Smooth muscle cell (in vitro differentiated cells): Measurements from ENCODE around the gene ADGRD1. TPM values are rescaled to one million over a fixed set of nuclear protein-coding genes. Genes with fewer than 3 reads are reported as not detected.

ENCODE experiments used
- DNase-seq: peaks from one replicate; lab custom pipeline; 2025; ENCODE audit not compliant: unreplicated experiment; lab: John Stamatoyannopoulos, UW
- H2AFZ ChIP-seq: fragments of 200-600 bp; sonication (generic); 2 replicates; pipeline ENCODE4 v1.6.0; 2016; ENCODE audit warnings: antibody characterized with exemption, low read depth, mild to moderate bottlenecking
- H3F3A ChIP-seq: fragments of 200-600 bp; sonication (generic); 2 replicates; pipeline ENCODE4 v1.6.0; 2017; ENCODE audit warnings: antibody characterized with exemption, low read depth
- H3K27ac ChIP-seq: fragments of 200-600 bp; sonication (generic); 2 replicates; pipeline ENCODE4 v1.5.1; 2016; ENCODE audit warnings: low read depth, mild to moderate bottlenecking
- H3K27me3 ChIP-seq: fragments of 200-600 bp; sonication (generic); 2 replicates; pipeline ENCODE4 v1.6.1; 2016; ENCODE audit warnings: low read depth, mild to moderate bottlenecking
- H3K36me3 ChIP-seq: fragments of 200-600 bp; sonication (generic); 2 replicates; pipeline ENCODE4 v1.5.1; 2016; ENCODE audit warnings: low read depth
- H3K4me1 ChIP-seq: fragments of 200-600 bp; sonication (generic); 2 replicates; pipeline ENCODE4 v1.5.1; 2016; ENCODE audit warnings: low read depth
- H3K4me2 ChIP-seq: fragments of 200-600 bp; sonication (generic); 2 replicates; pipeline ENCODE4 v1.6.0; 2016; ENCODE audit warnings: mild to moderate bottlenecking
- H3K4me3 ChIP-seq: fragments of 200-600 bp; sonication (generic); 2 replicates; pipeline ENCODE4 v1.5.1; 2016; ENCODE audit warnings: mild to moderate bottlenecking
- H3K79me2 ChIP-seq: fragments of 200-600 bp; sonication (generic); 2 replicates; pipeline ENCODE4 v1.6.0; 2016; ENCODE audit warnings: low read depth, mild to moderate bottlenecking
- H3K9ac ChIP-seq: fragments of 200-600 bp; sonication (generic); 2 replicates; pipeline ENCODE4 v1.6.0; 2016; ENCODE audit warnings: low read depth
- H3K9me3 ChIP-seq: fragments of 200-600 bp; sonication (generic); replicated peaks from 2 replicates; pipeline ENCODE4 v1.5.1; 2016; ENCODE audit warnings: low read depth
- H4K20me1 ChIP-seq: fragments of 200-600 bp; sonication (generic); 2 replicates; pipeline ENCODE4 v1.6.0; 2016; ENCODE audit warnings: low read depth
- WGBS: methylation state at CpG from one replicate; pipeline ENCODE4 v1.1.7; 2016; ENCODE audit warnings: low lambda C conversion rate; 5-methylcytosine and 5-hydroxymethylcytosine counted together
- polyA plus RNA-seq: library from polyadenylated mRNA; unstranded; fragments of >200 nt; fragmentation: Nextera tagmentation; extraction: Ambion mirVana; gene quantifications from 2 replicates; pipeline ENCODE4 v1.2.1, GENCODE V29; 2016
- total RNA-seq: library from RNA; depleted of rRNA; stranded (reverse); fragments of >200 nt; gene quantifications from 2 replicates; pipeline ENCODE4 v1.2.3, GENCODE V29; 2014
- TF ChIP-seq, protein P1 (sequence below): fragments of 200-600 bp; sonication (generic); IDR thresholded peaks from 2 replicates; pipeline ENCODE4 v1.5.1; 2017; ENCODE audit warnings: borderline replicate concordance, mild to moderate bottlenecking, antibody characterized with exemption; ENCODE audit not compliant: insufficient read depth, poor library complexity, severe bottlenecking

The ADGRD1 gene
- total and polyA plus RNA-seq, 2 experiments from 2014 or later, result 0.14 TPM; not detected in 1

DNA sequence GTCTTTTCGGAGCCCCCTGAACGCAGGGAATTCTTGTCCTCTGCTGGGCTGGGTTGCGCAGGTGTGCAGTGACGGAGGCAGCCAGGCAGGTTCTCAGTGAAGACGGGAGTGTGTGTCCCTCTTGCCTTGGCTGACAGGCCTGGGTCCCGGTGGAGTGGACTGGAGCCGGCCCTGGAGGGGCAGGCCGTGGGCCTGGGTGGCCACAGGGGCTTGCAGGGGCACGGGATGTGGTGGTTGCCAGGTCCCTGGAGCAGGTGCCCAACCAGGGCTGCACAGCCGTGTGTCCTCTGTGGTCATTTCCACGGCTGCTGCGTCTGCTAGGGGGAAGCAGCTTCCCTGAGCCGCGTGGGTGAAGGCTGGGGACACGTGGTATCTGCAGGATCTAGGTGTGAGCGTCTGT lies 79.8 kb downstream of the ADGRD1 start:
- H4K20me1 ChIP-seq, result no peaks in the 10 kb centered on the region
- DNase-seq, result no peak
- TF ChIP-seq, protein P1, sequence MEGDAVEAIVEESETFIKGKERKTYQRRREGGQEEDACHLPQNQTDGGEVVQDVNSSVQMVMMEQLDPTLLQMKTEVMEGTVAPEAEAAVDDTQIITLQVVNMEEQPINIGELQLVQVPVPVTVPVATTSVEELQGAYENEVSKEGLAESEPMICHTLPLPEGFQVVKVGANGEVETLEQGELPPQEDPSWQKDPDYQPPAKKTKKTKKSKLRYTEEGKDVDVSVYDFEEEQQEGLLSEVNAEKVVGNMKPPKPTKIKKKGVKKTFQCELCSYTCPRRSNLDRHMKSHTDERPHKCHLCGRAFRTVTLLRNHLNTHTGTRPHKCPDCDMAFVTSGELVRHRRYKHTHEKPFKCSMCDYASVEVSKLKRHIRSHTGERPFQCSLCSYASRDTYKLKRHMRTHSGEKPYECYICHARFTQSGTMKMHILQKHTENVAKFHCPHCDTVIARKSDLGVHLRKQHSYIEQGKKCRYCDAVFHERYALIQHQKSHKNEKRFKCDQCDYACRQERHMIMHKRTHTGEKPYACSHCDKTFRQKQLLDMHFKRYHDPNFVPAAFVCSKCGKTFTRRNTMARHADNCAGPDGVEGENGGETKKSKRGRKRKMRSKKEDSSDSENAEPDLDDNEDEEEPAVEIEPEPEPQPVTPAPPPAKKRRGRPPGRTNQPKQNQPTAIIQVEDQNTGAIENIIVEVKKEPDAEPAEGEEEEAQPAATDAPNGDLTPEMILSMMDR, result no peak
- no peak overlapping the region for H2AFZ ChIP-seq
- H3K4me3 ChIP-seq, result no peak overlapping the region
- H3F3A ChIP-seq, result no peaks in the 10 kb centered on the region
- H3K9me3 ChIP-seq, result no peaks in the 10 kb centered on the region
- H3K79me2 ChIP-seq, result no peaks in the 10 kb centered on the region
- peaks cover 4% of the 10 kb centered on the region for H3K4me1 ChIP-seq
- H3K4me2 ChIP-seq, result no peak overlapping the region
- H3K9ac ChIP-seq, result no peak overlapping the region
- H3K27ac ChIP-seq, result no peak overlapping the region
- 88% methylated on average over 15 of the region's 16 CpGs for WGBS
- no peaks in the 10 kb centered on the region for H3K27me3 ChIP-seq
- H3K36me3 ChIP-seq, result no peaks in the 10 kb centered on the region

DNA sequence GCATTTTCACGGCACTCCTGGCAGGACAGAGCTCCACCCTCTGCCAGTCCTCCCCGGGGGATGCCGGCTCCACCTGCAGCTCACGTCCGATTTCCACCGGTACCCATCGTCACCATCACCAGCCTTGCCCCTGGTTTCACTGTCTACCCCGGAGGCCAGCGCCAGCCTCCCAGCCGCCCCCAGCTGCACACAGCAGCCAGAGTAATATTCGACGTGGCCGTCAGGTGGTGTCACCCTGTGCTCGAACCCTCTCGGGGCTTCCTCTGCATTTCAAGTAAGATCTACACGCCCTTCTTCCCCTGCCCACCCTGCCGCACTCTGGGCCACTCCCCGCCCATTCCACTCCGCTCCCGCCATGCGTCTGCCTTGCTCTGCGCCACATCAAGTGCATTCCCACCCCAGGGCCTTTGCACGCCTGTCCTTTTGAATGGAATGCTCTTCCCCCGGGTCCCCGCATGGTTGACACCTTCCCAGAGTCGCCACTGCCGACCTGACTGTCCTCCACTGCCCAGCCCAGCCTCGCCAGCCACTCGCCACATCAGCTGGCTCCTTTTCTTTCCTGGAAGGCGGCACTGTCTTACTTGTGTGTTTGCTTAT lies 80.3 kb downstream of the ADGRD1 start:
- Histone ChIP-seq H3K79me2 (no peaks in the 10 kb centered on the region), H3K4me2 (no peak overlapping the region), H4K20me1 (no peaks in the 10 kb centered on the region), H2AFZ (no peak overlapping the region), H3K27me3 (no peaks in the 10 kb centered on the region), H3K4me3 (no peak overlapping the region), H3F3A (no peaks in the 10 kb centered on the region), H3K4me1 (peaks cover 4% of the 10 kb centered on the region), H3K27ac (no peak overlapping the region), H3K9me3 (no peaks in the 10 kb centered on the region), H3K36me3 (no peaks in the 10 kb centered on the region), H3K9ac (no peak overlapping the region)
- no peak for DNase-seq
- TF ChIP-seq, protein P1, result no peak
- 88% methylated on average over 30 of the region's 30 CpGs for WGBS

DNA sequence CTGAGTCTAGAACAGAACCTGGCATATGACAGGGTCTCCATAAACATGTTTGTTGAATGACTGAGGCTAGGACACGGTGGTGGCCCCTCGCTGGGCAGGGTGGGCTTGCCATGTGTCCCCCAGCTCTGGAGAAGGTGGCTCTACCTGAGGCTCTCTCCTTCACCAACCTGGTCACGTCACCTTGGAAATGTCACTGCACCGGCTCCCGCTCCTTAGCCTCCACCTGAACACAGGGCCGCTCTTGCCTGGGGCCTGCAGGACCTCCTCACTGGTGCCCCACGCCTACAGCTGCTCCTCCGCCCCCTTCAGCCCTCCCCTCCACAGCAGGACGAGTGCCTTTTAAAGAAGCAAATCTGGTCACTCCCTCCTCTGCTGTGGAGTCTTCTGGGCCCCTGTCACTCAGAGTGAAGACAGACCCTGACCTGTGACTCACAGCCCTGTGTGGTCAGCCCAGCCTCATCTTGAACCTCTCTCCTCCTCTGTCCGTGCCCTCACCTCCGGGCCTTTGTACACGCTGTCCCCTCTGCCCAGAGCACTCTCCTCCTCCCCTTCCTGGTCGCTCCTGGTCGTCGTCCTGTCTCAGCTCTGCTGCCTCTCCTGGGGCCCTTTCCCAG lies 81.0 kb downstream of the ADGRD1 start:
- Histone ChIP-seq H4K20me1 (no peaks in the 10 kb centered on the region), H3K27ac (no peak overlapping the region), H3K79me2 (no peaks in the 10 kb centered on the region), H3K9me3 (no peaks in the 10 kb centered on the region), H3F3A (no peaks in the 10 kb centered on the region), H3K27me3 (no peaks in the 10 kb centered on the region), H3K4me2 (no peak overlapping the region), H3K9ac (no peak overlapping the region), H3K4me1 (peaks cover 4% of the 10 kb centered on the region), H2AFZ (no peak overlapping the region), H3K4me3 (no peak overlapping the region), H3K36me3 (no peaks in the 10 kb centered on the region)
- TF ChIP-seq, protein P1, result no peak
- no peak for DNase-seq
- 73% methylated on average over 12 of the region's 15 CpGs for WGBS

DNA sequence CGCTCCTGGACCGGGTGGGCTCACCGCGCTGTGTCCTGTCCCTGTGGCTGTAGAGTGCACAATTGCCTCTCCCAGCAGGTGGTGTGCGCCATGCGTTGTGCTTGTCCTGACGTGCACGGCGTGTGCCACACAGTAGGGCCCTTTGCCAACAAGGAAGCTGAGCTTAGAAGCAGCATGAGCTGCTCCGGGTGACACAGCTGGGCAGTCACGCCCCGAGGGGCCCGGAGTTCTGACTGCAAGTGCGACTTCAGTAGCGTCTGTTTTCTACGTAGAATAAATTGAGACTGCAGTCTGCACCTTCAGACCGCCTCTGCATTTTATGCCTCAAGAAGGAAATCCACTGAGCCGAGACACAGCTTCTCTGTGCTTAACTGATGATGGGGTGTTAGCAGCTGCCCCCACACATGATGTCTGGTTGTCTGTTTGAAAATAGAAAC lies 81.6 kb downstream of the ADGRD1 start:
- WGBS, result 74% methylated on average over 18 of the region's 18 CpGs

More for the DNA sequence above, 81.6 kb downstream of the ADGRD1 start:
- no peak for DNase-seq
- TF ChIP-seq, protein P1, result no peak
- Histone ChIP-seq H3K36me3 (no peaks in the 10 kb centered on the region), H3K4me3 (no peak overlapping the region), H3K9me3 (no peaks in the 10 kb centered on the region), H3K79me2 (no peaks in the 10 kb centered on the region), H4K20me1 (no peaks in the 10 kb centered on the region), H3K27ac (no peak overlapping the region), H3K27me3 (no peaks in the 10 kb centered on the region), H3K4me2 (no peak overlapping the region), H3F3A (no peaks in the 10 kb centered on the region), H3K4me1 (peaks cover 4% of the 10 kb centered on the region), H3K9ac (no peak overlapping the region), H2AFZ (no peak overlapping the region)
